GM18861 (cell line): ENCODE results near the gene TARP.
"Not testable (repeated sequence)": the region's sequence is repeated elsewhere in the genome, so short reads cannot be mapped to it uniquely, and the experiment has no call there.

Experiments
- ATAC-seq: cut with Tn5 transposase; IDR thresholded peaks from one replicate; pipeline ENCODE4 v1.9.1; 2021; ENCODE audit not compliant: unreplicated experiment

The TARP gene

GRCh38 chr7:38299275-38299931, 26.0 kb upstream of the TARP start:
- ATAC-seq = no peak

- ATAC-seq = no peak
Observed at GRCh38 chr7:38296059-38296857, 22.8 kb upstream of the TARP start.

GRCh38 chr7:38294926-38295325, 21.5 kb upstream of the TARP start:
- ATAC-seq = no peak

- ATAC-seq = no peak
Observed at GRCh38 chr7:38292442-38292841, 19.0 kb upstream of the TARP start.

GRCh38 chr7:38291650-38292049, 18.2 kb upstream of the TARP start:
- ATAC-seq = no peak

GRCh38 chr7:38291117-38291647, 17.7 kb upstream of the TARP start:
- ATAC-seq = no peak

- ATAC-seq = no peak
Observed at GRCh38 chr7:38284553-38284952, 11.1 kb upstream of the TARP start.

GRCh38 chr7:38283809-38284208, 10.4 kb upstream of the TARP start:
- no peak for ATAC-seq

GRCh38 chr7:38283107-38283506, 9.7 kb upstream of the TARP start:
- ATAC-seq = no peak

- no peak for ATAC-seq
Observed at GRCh38 chr7:38282081-38282480, 8.6 kb upstream of the TARP start.

- ATAC-seq = no peak
Observed at GRCh38 chr7:38281266-38281665, 7.8 kb upstream of the TARP start.

GRCh38 chr7:38280707-38281106, 7.3 kb upstream of the TARP start:
- no peak for ATAC-seq

GRCh38 chr7:38280000-38280399, 6.6 kb upstream of the TARP start:
- no peak for ATAC-seq

GRCh38 chr7:38276096-38276877, 2.9 kb upstream of the TARP start:
- ATAC-seq = no peak

- ATAC-seq = no peak
Observed at GRCh38 chr7:38274927-38275620, 1.6 kb upstream of the TARP start.

GRCh38 chr7:38274486-38274885, 1.1 kb upstream of the TARP start:
- no peak for ATAC-seq

- ATAC-seq = not testable (repeated sequence)
Observed at GRCh38 chr7:38270405-38270804, 3.0 kb downstream of the TARP start.

- ATAC-seq = not testable (repeated sequence)
Observed at GRCh38 chr7:38269704-38270346, 3.6 kb downstream of the TARP start.

GRCh38 chr7:38265958-38266357, 7.5 kb downstream of the TARP start:
- ATAC-seq = not testable (repeated sequence)

- not testable (repeated sequence) for ATAC-seq
Observed at GRCh38 chr7:38264602-38265001, 8.8 kb downstream of the TARP start.
